ENCODE data around the gene HSF5. TPM values are rescaled to one million over a fixed set of nuclear protein-coding genes. Genes with fewer than 3 reads are reported as not detected.
"Not testable (repeated sequence)": the region's sequence is repeated elsewhere in the genome, so short reads cannot be mapped to it uniquely, and the experiment has no call there.

Gene HSF5
- total and polyA plus RNA-seq, 4 donors: not detected

DNA sequence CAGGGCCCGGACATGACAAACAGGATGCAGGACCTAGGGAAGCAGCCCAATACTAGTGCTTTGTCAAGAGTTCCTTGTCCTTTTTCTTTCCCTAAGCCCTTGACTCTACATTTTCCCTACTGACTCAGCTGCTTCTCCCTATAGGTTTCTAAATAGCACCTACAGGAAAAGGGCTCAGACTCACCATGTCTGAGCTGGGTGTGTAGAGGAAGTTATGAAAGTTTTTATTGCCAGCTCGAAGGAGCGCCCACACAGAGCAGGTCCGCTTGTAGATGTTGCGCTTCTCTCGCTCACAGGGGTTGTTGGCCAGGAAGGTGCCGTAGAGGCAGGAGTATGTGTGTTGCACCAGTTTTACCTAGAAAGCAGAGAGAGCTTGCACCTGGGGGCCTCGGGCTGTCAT is 15.7 kb upstream of the HSF5 start:
- no peak overlapping the region for H3K4me3 ChIP-seq (ENCODE audit: low read length in 2 of 2)
- 92 to 95% methylated on average over 8 of the region's 8 CpGs for WGBS, 2 donors
- DNase-seq (no peak), ATAC-seq (ENCODE audit: low FRiP score) (no peak)
- H3K27ac ChIP-seq (ENCODE audit: low read depth in 1 of 2, low read length in 2 of 2): no peak overlapping the region
- peaks cover 0 to 17% of the 10 kb centered on the region in 2 donors for H3K36me3 ChIP-seq (ENCODE audit: control insufficient read depth in 1 of 2, insufficient read depth in 2 of 2, low read length in 1 of 2)
- no peaks in the 10 kb centered on the region for H3K9me3 ChIP-seq (ENCODE audit: control insufficient read depth, low read length)
- intact Hi-C loops (cut with DNase I): no loop called here
- H3K4me1 ChIP-seq (ENCODE audit: control insufficient read depth in 1 of 2, insufficient read depth in 2 of 2, low read length in 2 of 2): no peaks in the 10 kb centered on the region
- no peaks in the 10 kb centered on the region for H3K27me3 ChIP-seq (ENCODE audit: control insufficient read depth in 1 of 2, insufficient read depth in 2 of 2, low read length in 1 of 2)

DNA sequence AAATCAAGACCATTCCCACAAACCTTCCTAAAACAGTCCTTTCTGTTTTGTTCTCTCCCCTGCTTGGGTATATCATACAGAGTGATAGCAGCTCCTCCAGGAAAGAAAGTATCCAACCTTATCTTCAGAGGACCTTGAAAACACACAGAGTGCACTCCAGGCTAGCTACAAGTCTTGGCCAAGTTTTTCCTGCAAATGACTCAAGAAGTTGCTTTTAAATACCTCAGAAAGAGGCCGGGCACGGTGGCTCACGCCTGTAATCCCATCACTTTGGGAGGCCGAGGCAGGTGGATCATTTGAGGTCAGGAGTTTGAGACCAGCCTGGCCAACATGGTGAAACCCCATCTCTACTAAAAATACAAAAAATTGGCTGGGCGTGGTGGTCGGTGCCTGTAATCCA is 14.9 kb upstream of the HSF5 start:
- intact Hi-C loops (cut with DNase I); ATAC-seq (ENCODE audit: low FRiP score): not testable (repeated sequence)
- 86 to 88% methylated on average over 6 of the region's 6 CpGs for WGBS, 2 donors

DNA sequence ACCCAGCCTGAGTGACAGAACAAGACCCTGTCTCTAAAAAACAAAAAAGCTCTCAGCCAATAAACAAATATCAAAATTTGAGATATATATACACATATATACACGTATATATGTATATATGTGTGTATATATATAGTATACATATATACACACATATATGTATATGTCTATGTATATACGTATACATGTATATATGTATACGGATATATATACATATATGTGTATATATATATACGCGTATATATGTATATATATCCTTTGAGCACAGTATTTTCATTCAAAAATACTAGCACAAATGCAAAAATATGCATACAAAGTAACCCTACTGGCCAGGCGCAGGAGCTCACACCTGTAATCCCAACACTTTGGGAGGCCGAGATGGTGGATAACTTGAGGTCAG is 13.2 kb upstream of the HSF5 start:
- no peaks in the 10 kb centered on the region for H3K27me3 ChIP-seq (ENCODE audit: control insufficient read depth in 1 of 2, insufficient read depth in 2 of 2, low read length in 1 of 2)
- ATAC-seq (ENCODE audit: low FRiP score) (no peak), DNase-seq (no peak)
- H3K4me1 ChIP-seq (ENCODE audit: control insufficient read depth in 1 of 2, insufficient read depth in 2 of 2, low read length in 2 of 2): no peaks in the 10 kb centered on the region
- H3K36me3 ChIP-seq (ENCODE audit: control insufficient read depth in 1 of 2, insufficient read depth in 2 of 2, low read length in 1 of 2): peaks cover 0 to 13% of the 10 kb centered on the region in 2 donors
- no peaks in the 10 kb centered on the region for H3K9me3 ChIP-seq (ENCODE audit: control insufficient read depth, low read length)
- 91 to 93% methylated on average over 7 of the region's 7 CpGs for WGBS, 2 donors
- no peak overlapping the region for H3K27ac ChIP-seq (ENCODE audit: low read depth in 1 of 2, low read length in 2 of 2)
- intact Hi-C loops (cut with DNase I): no loop called here
- no peak overlapping the region for H3K4me3 ChIP-seq (ENCODE audit: low read length in 2 of 2)

More for the DNA sequence above, 14.9 kb upstream of the HSF5 start:
- not testable (repeated sequence) for DNase-seq; H3K9me3 ChIP-seq (ENCODE audit: control insufficient read depth, low read length); H3K27me3 ChIP-seq (ENCODE audit: control insufficient read depth in 1 of 2, insufficient read depth in 2 of 2, low read length in 1 of 2); H3K4me1 ChIP-seq (ENCODE audit: control insufficient read depth in 1 of 2, insufficient read depth in 2 of 2, low read length in 2 of 2); H3K4me3 ChIP-seq (ENCODE audit: low read length in 2 of 2); H3K27ac ChIP-seq (ENCODE audit: low read depth in 1 of 2, low read length in 2 of 2)
- H3K36me3 ChIP-seq (ENCODE audit: control insufficient read depth in 1 of 2, insufficient read depth in 2 of 2, low read length in 1 of 2): peaks cover 0 to 14% of the 10 kb centered on the region in 2 donors

DNA sequence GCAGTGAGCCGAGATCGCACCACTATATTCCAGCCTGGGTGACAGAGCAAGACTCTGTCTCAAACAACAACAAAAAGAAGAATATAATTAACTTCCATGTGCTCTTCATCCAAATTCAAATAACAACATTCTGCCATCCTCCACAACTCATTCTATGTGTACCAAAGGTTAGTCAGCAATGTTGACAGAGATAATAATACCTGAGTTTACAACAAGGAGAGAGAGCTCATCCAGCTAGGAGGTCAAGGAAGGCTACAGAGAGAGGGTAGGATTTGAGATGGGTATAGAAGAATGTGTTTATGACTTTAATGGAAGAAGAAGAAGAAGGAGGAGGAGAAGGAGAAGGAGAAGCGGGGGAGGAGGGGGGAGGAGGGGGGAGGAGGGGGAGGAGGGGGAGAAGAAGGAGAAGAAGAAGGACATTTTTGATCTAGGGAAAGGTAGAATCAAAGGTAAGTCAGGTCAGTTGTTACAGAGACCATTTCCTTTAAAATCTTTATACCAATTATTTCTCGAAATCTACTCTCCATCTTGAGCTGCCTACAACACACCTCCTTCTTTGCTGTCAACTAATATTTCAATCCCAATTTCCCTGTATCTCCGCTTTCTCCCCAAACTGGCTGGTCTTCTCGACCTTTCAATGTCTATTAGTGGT is 10.1 kb upstream of the HSF5 start:
- ATAC-seq (ENCODE audit: low FRiP score): no peak
- WGBS, 2 donors: 94 to 95% methylated on average over 5 of the region's 6 CpGs
- H3K27ac ChIP-seq (ENCODE audit: low read depth in 1 of 2, low read length in 2 of 2): no peak overlapping the region
- H3K9me3 ChIP-seq (ENCODE audit: control insufficient read depth, low read length): no peaks in the 10 kb centered on the region
- intact Hi-C loops (cut with DNase I): no loop called here
- DNase-seq: no peak
- no peak overlapping the region for H3K4me3 ChIP-seq (ENCODE audit: low read length in 2 of 2)
- peaks cover 3 to 8% of the 10 kb centered on the region in 2 donors for H3K36me3 ChIP-seq (ENCODE audit: control insufficient read depth in 1 of 2, insufficient read depth in 2 of 2, low read length in 1 of 2)
- H3K27me3 ChIP-seq (ENCODE audit: control insufficient read depth in 1 of 2, insufficient read depth in 2 of 2, low read length in 1 of 2): no peaks in the 10 kb centered on the region
- no peaks in the 10 kb centered on the region for H3K4me1 ChIP-seq (ENCODE audit: control insufficient read depth in 1 of 2, insufficient read depth in 2 of 2, low read length in 2 of 2)

DNA sequence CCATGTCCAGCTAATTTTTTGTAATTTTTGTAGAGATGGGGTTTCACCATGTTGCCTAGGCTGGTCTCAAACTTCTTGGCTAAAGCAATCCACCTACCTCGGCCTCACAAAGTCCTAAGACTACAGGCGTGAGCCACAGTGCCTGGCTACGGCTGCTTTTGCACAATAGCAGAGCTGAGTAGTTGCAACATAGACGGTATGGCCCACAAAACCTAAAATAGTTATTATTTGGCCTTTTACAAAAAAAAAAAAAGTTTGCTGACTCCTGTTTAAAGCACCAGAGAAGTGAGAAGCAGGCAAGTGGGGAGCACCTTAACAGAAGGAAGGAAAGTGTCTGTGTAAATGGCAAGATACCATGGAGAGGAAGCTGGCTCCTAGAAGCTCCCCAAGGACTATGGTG is 5.3 kb upstream of the HSF5 start:
- Histone ChIP-seq H3K27ac (ENCODE audit: low read depth in 1 of 2, low read length in 2 of 2) (no peak overlapping the region), H3K36me3 (ENCODE audit: control insufficient read depth in 1 of 2, insufficient read depth in 2 of 2, low read length in 1 of 2) (peaks cover 7 to 22% of the 10 kb centered on the region in 2 donors), H3K9me3 (ENCODE audit: control insufficient read depth, low read length) (no peaks in the 10 kb centered on the region), H3K4me3 (ENCODE audit: low read length in 2 of 2) (no peak overlapping the region), H3K4me1 (ENCODE audit: control insufficient read depth in 1 of 2, insufficient read depth in 2 of 2, low read length in 2 of 2) (no peaks in the 10 kb centered on the region), H3K27me3 (ENCODE audit: control insufficient read depth in 1 of 2, insufficient read depth in 2 of 2, low read length in 1 of 2) (no peaks in the 10 kb centered on the region)
- ATAC-seq (ENCODE audit: low FRiP score) (no peak), DNase-seq (no peak)
- 87 to 90% methylated on average over 4 of the region's 4 CpGs for WGBS, 2 donors
- intact Hi-C loops (cut with DNase I): no loop called here

DNA sequence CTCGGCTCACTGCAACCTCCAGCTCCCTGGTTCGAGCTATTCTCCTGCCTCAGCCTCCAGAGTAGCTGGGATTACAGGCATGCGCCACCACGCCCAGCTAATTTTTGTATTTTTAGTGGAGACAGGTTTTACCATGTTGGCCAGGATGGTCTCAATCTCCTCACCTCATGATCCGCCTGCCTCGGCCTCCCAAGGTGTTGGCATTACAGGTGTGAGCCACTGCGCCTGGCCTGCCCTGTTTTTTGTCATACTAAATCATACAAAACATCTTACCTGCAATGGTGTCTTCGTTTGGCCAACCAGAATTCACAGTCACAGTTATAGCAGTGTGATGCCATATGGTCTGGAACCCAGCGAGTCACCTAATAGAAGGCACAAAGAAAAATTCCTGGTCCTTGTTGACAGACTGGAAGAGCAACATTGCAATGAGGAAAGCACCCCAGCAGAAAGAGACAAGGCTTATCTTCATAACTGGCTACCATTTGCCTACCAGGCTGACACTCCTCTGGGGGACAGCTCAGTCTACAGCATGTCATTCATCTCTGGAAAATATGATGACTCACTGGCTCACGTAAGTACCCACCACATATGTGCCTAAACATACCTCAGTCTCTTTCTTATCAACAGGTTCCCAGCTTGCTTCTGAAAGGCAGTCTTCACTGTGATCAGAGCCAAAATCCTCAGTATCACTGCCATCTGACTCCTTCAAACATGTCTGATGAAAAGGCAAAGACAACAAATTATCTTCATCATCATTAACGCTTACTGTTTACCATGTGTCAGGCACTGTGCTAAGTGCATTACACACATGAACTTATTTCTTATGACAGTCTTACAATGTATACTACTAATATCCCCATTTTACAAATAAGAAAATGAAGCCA is 4.3 kb upstream of the HSF5 start:
- H3K27ac ChIP-seq (ENCODE audit: low read depth in 1 of 2, low read length in 2 of 2): no peak overlapping the region
- no peaks in the 10 kb centered on the region for H3K27me3 ChIP-seq (ENCODE audit: control insufficient read depth in 1 of 2, insufficient read depth in 2 of 2, low read length in 1 of 2)
- H3K36me3 ChIP-seq (ENCODE audit: control insufficient read depth in 1 of 2, insufficient read depth in 2 of 2, low read length in 1 of 2): peaks cover 7 to 20% of the 10 kb centered on the region in 2 donors
- no peak overlapping the region for H3K4me3 ChIP-seq (ENCODE audit: low read length in 2 of 2)
- H3K4me1 ChIP-seq (ENCODE audit: control insufficient read depth in 1 of 2, insufficient read depth in 2 of 2, low read length in 2 of 2): no peaks in the 10 kb centered on the region
- ATAC-seq (ENCODE audit: low FRiP score) (no peak), DNase-seq (no peak)
- intact Hi-C loops (cut with DNase I): no loop called here
- no peaks in the 10 kb centered on the region for H3K9me3 ChIP-seq (ENCODE audit: control insufficient read depth, low read length)
- WGBS, 2 donors: 89% methylated on average over 11 of the region's 11 CpGs

DNA sequence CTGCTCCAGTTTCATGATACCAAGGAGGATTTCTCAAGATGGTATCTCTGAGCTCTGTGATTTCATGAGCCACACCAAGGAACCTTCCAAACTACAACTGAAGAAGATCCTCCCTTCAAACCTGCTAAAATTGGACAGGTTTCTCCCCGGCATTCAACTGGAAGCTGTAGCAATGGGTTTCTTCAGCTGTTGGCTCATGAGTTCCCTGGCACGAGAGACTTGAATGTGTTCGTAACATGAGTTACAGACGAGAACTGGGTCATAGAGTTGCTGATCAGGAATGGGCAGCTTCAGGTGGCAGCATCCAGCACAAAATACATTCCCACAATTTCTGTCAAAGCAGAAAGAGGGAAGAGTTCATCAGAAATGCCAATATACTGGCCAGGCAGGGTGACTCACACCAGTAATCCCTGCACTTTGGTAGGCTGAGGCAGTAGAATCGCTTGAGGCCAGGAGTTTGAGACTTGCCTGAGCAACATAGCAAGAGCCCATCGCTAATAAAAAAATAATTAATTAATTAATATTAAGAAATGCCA is 3.4 kb upstream of the HSF5 start:
- no peak for ATAC-seq (ENCODE audit: low FRiP score)
- Histone ChIP-seq H3K27ac (ENCODE audit: low read depth in 1 of 2, low read length in 2 of 2) (no peak overlapping the region), H3K4me1 (ENCODE audit: control insufficient read depth in 1 of 2, insufficient read depth in 2 of 2, low read length in 2 of 2) (no peaks in the 10 kb centered on the region), H3K4me3 (ENCODE audit: low read length in 2 of 2) (no peak overlapping the region), H3K36me3 (ENCODE audit: control insufficient read depth in 1 of 2, insufficient read depth in 2 of 2, low read length in 1 of 2) (peaks cover 7 to 19% of the 10 kb centered on the region in 2 donors), H3K27me3 (ENCODE audit: control insufficient read depth in 1 of 2, insufficient read depth in 2 of 2, low read length in 1 of 2) (no peaks in the 10 kb centered on the region), H3K9me3 (ENCODE audit: control insufficient read depth, low read length) (no peaks in the 10 kb centered on the region)
- 90 to 92% methylated on average over 6 of the region's 6 CpGs for WGBS, 2 donors
- intact Hi-C loops (cut with DNase I): no loop called here
- DNase-seq: no peak

DNA sequence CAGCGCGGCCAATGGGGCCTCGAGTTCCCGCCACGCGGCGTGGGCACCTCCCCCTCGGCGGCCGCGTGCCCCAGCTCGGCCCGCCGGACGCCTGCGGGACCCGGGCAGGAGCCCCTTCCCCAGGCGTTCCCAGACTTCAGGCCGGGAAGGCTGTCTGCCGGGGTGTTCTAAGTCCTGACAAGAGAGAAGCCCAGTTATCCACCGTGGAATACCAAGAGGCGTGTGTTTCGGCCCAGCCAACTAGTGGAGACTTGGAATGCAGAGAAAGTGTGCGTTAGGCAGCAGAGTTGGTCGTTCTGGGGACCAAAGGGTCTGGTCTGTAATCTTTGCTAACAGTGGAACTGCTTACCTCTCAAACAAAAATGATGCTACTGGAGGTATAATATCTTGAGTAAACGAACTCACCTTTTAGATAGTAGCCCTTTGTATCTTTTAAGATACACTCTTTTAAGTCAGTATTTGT is 251 bp upstream of the HSF5 start:
- no peaks in the 10 kb centered on the region for H3K27me3 ChIP-seq (ENCODE audit: control insufficient read depth in 1 of 2, insufficient read depth in 2 of 2, low read length in 1 of 2)
- intact Hi-C loops (cut with DNase I): no loop called here
- no peaks in the 10 kb centered on the region for H3K9me3 ChIP-seq (ENCODE audit: control insufficient read depth, low read length)
- no peak overlapping the region for H3K27ac ChIP-seq (ENCODE audit: low read depth in 1 of 2, low read length in 2 of 2)
- DNase-seq: no peak
- no peak overlapping the region for H3K4me3 ChIP-seq (ENCODE audit: low read length in 2 of 2)
- no peaks in the 10 kb centered on the region for H3K4me1 ChIP-seq (ENCODE audit: control insufficient read depth in 1 of 2, insufficient read depth in 2 of 2, low read length in 2 of 2)
- H3K36me3 ChIP-seq (ENCODE audit: control insufficient read depth in 1 of 2, insufficient read depth in 2 of 2, low read length in 1 of 2): peaks cover 5 to 15% of the 10 kb centered on the region in 2 donors
- no peak for ATAC-seq (ENCODE audit: low FRiP score)
- 84 to 85% methylated on average over 26 of the region's 26 CpGs for WGBS, 2 donors

All from aorta (tissue), 5 donors.